Left colon (tissue), 2 donors: ENCODE measurements around the gene NPIPB2. TPM values are rescaled to one million over a fixed set of nuclear protein-coding genes. Genes with fewer than 3 reads are reported as not detected.

Source experiments
- ATAC-seq: fragments of 200-7000 bp; cut with Tn5 transposase; one replicate; pipeline ENCODE4 v1.9.1; 2020; ENCODE audit warnings: mild to moderate bottlenecking, moderate library complexity
- DNase-seq, 2 donors: peaks; one replicate each; pipeline ENCODE4 v3.0.0-alpha.2; 2020
- intact Hi-C, 2 donors: fragments of 100-400 bp; cut with DNase I in 1 of 2; cut with micrococcal nuclease in 1 of 2; formaldehyde crosslinking; loops; one replicate each; pipeline versions ENCODE4 v1.11.2 to v1.14.0; 2022; cut with DNase I, micrococcal nuclease
- total RNA-seq, 2 donors: library from RNA; stranded (reverse); fragmentation: NEBNext Ultra II Directional; extraction: Animal tissue kit (Norgen Biotek cat#: 25700); gene quantifications; one replicate each; pipeline ENCODE4 v1.2.1, GENCODE V29; 2021
- donor health status: DM: no; HTN: no; CAD: no.
- donor health status: DM: yes; HTN: yes; CAD: no.

NPIPB2 gene
- total RNA-seq, 2 donors from 2014 or later = 13.0 to 15.1 TPM

DNA sequence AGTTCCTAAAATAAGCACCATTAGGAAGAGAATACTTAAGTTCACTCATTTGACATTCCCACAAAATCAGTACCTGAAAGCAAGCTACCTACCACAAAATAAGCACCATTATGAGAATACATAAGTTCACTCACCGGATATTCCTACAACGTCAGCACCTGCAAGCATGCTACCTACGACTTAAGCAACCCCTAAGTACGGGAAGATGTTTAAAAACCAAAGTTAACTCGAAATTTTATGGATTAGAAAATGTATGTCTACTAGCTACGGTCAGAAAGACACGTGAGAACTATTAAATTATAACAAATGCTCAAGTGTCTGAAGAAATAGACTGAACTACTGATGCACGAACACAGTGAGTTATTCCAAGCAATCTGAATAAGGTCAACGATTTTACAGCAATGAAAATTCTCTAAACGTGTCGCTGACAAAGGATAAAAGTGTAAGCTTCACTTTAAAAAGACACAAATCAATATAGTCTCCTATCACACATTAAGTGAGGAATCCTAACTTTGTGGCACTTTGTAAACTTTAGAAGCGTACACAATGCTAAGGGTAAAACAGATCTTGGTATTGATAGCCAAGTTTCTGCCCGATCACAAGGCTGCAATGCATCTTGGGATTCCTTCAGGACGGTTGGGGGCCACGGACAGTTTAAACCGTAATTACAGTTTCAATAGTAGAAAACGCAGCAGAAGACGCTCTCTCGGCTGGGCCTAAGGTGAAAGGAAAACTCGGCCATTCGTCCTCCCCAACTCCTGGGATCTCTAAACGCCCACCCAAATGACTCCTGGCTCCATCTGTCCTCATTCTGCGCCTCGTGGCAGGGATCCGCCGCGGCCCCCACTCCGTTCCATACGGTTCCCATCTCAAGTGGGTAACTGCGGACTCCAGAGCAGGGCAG lies 27.4 kb downstream of the NPIPB2 start:
- ATAC-seq = no peak
- intact Hi-C loops = loop anchor here in 1 of 2 donors (10.0 kb wide), 1 partner anchor 60 kb away; the partner anchor contains the start of gene SNX29

GRCh38 chr16:11913425-11914079 lies 28.3 kb downstream of the NPIPB2 start:
- intact Hi-C loops = loop anchor here in 1 of 2 donors (10.0 kb wide), 1 partner anchor 61 kb away; the partner anchor contains the start of gene SNX29
- DNase-seq (no peak), ATAC-seq (no peak)

More for the DNA sequence above, 27.4 kb downstream of the NPIPB2 start:
- peak; percentile 35 to 48 for DNase-seq

GRCh38 chr16:11909653-11910545 lies 31.9 kb downstream of the NPIPB2 start:
- no peak for ATAC-seq
- intact Hi-C loops = loop anchor here in 1 of 2 donors (10.0 kb wide), 1 partner anchor 65 kb away; the partner anchor contains the start of gene SNX29
- DNase-seq = no peak

- intact Hi-C loops = no loop called here
- ATAC-seq (no peak), DNase-seq (no peak)
These were observed 34.5 kb downstream of the NPIPB2 start for GRCh38 chr16:11907160-11907970.

- intact Hi-C loops = no loop called here
- DNase-seq (no peak), ATAC-seq (no peak)
These were observed 37.9 kb downstream of the NPIPB2 start for GRCh38 chr16:11903906-11904305.

DNA sequence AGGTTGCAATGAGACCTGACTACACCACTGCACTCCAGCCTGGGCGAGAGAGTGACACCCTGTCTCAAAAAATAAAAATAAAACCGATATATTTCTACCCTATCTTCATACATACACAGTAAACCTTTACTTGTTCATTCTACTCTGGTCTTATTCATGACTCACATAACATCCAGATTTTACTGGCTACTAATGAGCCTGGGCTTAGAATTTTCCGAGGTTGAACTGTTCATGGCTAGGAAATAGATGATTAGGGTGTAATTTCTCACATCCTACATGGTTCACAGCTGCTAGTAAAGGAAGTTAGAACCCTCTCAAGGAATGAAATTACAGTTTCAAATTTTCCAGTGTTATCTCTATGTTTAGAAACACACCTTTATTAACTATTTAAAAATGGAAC lies 40.8 kb downstream of the NPIPB2 start:
- DNase-seq = no peak
- intact Hi-C loops = no loop called here
- ATAC-seq = no peak

- ATAC-seq = no peak
- DNase-seq = no peak
- intact Hi-C loops = no loop called here
These were observed 45.2 kb downstream of the NPIPB2 start for GRCh38 chr16:11896486-11897176.

GRCh38 chr16:11893571-11893970 lies 48.3 kb downstream of the NPIPB2 start:
- intact Hi-C loops = no loop called here
- no peak for ATAC-seq
- no peak for DNase-seq

GRCh38 chr16:11892761-11893160 lies 49.1 kb downstream of the NPIPB2 start:
- DNase-seq = no peak
- intact Hi-C loops = no loop called here
- ATAC-seq = peak; percentile 64

DNA sequence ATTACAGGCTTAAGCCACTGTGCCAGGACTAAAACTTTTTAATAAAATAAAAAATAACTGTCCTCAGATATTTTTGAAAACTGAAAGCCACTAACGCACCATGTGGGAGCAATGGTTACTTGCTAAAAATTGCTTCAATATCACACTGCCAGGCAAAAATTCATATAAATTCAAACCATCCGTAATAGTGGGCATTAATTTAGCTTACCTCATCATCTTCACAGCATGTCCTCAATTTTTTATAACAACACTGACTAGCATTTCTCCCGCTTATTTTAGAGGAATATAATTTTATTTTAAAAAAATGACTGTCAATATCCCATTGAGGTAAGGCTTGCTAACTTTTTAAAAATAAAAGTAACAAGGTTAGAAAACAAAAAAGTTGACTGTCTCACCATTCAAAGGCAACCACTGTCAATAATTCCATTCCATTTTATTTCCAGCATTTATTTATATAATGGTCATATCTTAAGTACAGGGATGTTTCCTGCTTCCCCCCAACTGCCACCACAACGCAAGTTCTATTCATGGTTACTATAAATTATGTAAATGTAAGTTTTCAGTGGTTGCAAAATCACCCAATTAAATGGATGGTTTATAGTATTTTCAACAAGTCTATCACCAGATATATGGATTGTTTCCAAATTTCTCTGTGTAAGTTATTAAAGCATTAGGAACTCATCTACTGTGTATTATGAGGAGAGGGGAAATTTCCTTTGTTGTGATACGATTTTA lies 51.4 kb downstream of the NPIPB2 start:
- ATAC-seq = no peak
- intact Hi-C loops = no loop called here
- DNase-seq = no peak

GRCh38 chr16:11886881-11887280 lies 55.0 kb downstream of the NPIPB2 start:
- DNase-seq (no peak), ATAC-seq (no peak)
- intact Hi-C loops = no loop called here

DNA sequence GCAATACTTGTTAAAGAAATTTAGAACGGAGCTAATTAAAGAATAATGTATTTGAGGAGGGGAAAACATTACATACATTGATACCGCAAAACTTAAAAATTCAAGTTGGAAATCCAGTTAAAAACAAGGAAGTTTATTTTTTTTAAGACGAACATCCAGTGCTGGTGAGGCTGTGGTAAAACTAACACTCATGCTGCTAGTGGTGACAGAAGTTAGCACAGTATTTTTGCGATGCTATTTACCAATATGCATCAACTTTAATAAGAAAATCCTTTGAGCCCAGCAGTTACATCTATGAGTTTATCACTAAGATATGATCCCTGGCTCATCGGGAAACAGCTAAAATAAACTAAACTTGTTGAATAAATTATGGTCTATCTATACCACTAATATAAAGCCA lies 57.8 kb downstream of the NPIPB2 start:
- DNase-seq (no peak), ATAC-seq (no peak)
- intact Hi-C loops = no loop called here

- ATAC-seq (no peak), DNase-seq (no peak)
- intact Hi-C loops = no loop called here
These were observed 61.8 kb downstream of the NPIPB2 start for GRCh38 chr16:11880007-11880406.

GRCh38 chr16:11877374-11877773 lies 64.5 kb downstream of the NPIPB2 start:
- DNase-seq (no peak), ATAC-seq (no peak)
- intact Hi-C loops = no loop called here
